ENCODE measurements around the gene OOEP.

DNA sequence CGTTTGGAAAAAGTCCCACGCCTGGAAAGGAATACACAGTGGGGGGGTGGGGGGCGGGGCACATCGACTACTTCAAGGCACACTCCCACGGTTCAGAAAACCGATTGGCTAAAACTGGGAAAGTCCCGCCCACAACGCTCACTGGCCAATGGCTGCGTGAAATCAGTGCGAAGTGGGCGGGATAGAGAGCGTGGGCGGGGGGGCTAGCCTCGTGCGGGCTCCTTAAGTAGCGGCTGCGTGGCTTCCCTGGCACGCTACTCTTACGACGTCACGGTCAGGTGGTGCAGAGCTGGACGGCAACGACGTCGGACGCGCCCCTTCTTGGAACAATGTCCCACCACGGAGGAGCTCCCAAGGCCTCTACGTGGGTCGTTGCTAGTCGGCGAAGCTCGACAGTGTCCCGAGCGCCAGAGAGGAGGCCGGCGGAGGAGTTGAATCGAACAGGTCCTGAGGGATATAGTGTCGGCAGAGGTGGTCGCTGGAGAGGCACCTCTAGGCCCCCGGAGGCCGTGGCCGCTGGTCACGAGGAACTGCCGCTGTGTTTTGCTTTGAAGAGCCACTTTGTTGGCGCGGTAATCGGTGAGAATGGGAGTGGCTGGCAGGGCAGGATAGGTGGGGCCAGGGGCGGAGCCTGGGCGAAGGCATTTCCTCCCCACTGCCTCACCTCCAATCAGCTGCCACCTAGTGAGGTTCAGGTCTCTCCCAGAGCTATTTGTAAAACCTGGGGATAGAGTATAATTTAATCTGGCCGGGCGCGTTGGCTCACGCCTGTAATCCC, 25.1 kb upstream of the OOEP start, which contains the start of gene DDX43:
- TF ChIP-seq, protein P1, sequence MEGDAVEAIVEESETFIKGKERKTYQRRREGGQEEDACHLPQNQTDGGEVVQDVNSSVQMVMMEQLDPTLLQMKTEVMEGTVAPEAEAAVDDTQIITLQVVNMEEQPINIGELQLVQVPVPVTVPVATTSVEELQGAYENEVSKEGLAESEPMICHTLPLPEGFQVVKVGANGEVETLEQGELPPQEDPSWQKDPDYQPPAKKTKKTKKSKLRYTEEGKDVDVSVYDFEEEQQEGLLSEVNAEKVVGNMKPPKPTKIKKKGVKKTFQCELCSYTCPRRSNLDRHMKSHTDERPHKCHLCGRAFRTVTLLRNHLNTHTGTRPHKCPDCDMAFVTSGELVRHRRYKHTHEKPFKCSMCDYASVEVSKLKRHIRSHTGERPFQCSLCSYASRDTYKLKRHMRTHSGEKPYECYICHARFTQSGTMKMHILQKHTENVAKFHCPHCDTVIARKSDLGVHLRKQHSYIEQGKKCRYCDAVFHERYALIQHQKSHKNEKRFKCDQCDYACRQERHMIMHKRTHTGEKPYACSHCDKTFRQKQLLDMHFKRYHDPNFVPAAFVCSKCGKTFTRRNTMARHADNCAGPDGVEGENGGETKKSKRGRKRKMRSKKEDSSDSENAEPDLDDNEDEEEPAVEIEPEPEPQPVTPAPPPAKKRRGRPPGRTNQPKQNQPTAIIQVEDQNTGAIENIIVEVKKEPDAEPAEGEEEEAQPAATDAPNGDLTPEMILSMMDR (conservative IDR thresholded peaks at IDR 0.05): no peak
- TF ChIP-seq ZFX (IDR thresholded peaks at IDR 0.05): no peak
